ENCODE results near the gene MAG.

The MAG gene

GRCh38 chr19:35336166-35336955, 44.4 kb downstream of the MAG start:
- Histone ChIP-seq H3K4me3 (ENCODE audit: low read depth, low read length) (no peak overlapping the region), H3K27ac (no peak overlapping the region), H3K27me3 (replicated peaks) (no peaks in the 10 kb centered on the region), H3K36me3 (replicated peaks) (no peaks in the 10 kb centered on the region)
- DNase-seq = no peak
- no peak for TF ChIP-seq CTCF (IDR thresholded peaks at IDR 0.05; ENCODE audit: low read depth, low read length, missing control alignments)
- in situ Hi-C loops (cut with HindIII; ENCODE audit: low pct_ligation_motif_present, low sequenced_read_pairs) = no loop called here

GRCh38 chr19:35337097-35337983, 45.4 kb downstream of the MAG start:
- Histone ChIP-seq H3K27me3 (replicated peaks) (no peaks in the 10 kb centered on the region), H3K36me3 (replicated peaks) (no peaks in the 10 kb centered on the region), H3K27ac (no peak overlapping the region), H3K4me3 (ENCODE audit: low read depth, low read length) (no peak overlapping the region)
- in situ Hi-C loops (cut with HindIII; ENCODE audit: low pct_ligation_motif_present, low sequenced_read_pairs) = no loop called here
- TF ChIP-seq CTCF (IDR thresholded peaks at IDR 0.05; ENCODE audit: low read depth, low read length, missing control alignments) = no peak
- no peak for DNase-seq

DNA sequence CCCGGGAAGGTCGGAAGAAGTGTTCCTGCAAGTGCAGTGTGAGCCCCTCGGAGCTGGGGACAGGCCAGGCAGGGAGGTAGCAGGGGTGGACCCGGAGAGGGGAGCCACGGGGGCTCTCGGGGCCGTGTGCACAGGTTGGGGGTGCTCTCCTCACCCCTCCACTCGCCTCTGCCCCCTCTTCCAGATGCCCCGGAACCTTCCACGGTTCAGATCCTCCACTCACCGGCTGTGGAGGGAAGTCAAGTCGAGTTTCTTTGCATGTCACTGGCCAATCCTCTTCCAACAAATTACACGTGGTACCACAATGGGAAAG, 46.0 kb downstream of the MAG start:
- Histone ChIP-seq H3K27me3 (replicated peaks) (no peaks in the 10 kb centered on the region), H3K36me3 (replicated peaks) (no peaks in the 10 kb centered on the region), H3K27ac (no peak overlapping the region), H3K4me3 (ENCODE audit: low read depth, low read length) (no peak overlapping the region)
- in situ Hi-C loops (cut with HindIII; ENCODE audit: low pct_ligation_motif_present, low sequenced_read_pairs) = no loop called here
- no peak for TF ChIP-seq CTCF (IDR thresholded peaks at IDR 0.05; ENCODE audit: low read depth, low read length, missing control alignments)
- DNase-seq = no peak

DNA sequence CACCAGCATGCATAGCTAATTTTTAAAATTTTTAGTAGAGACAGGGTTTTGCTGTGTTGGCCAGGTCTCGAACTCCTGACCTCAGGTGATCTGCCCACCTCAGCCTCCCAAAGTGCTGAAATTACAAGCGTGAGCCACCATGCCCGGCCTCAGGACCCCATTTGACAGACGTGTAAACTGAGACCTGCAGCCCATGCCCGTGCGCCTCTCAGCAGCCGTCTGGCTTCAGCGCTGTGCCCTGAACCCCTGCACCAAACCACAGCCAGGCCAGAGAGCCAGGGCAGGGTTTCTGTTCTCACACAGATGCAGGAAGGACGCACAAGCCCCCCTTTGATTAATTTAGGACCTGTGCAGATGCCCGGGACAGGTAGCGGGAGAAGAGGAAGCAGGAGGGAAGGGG, 48.5 kb downstream of the MAG start:
- H3K27ac ChIP-seq = no peak overlapping the region
- no peaks in the 10 kb centered on the region for H3K27me3 ChIP-seq (replicated peaks)
- in situ Hi-C loops (cut with HindIII; ENCODE audit: low pct_ligation_motif_present, low sequenced_read_pairs) = no loop called here
- DNase-seq = no peak
- no peak for TF ChIP-seq CTCF (IDR thresholded peaks at IDR 0.05; ENCODE audit: low read depth, low read length, missing control alignments)
- no peaks in the 10 kb centered on the region for H3K36me3 ChIP-seq (replicated peaks)
- no peak overlapping the region for H3K4me3 ChIP-seq (ENCODE audit: low read depth, low read length)

DNA sequence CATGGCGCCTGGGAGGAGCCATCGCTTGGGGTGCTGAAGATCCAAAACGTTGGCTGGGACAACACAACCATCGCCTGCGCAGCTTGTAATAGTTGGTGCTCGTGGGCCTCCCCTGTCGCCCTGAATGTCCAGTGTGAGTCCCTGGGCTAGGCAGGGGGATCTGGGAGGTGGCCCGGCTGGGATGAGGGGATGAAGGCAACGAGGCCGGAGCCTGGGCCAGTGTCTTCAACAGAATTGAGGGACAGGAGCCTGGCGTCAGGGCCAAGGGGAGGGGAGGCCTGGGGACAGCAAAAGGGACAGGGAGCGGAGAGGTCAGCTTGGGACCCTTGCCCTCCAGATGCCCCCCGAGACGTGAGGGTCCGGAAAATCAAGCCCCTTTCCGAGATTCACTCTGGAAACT, 49.0 kb downstream of the MAG start:
- TF ChIP-seq CTCF (IDR thresholded peaks at IDR 0.05; ENCODE audit: low read depth, low read length, missing control alignments) = no peak
- H3K27ac ChIP-seq = no peak overlapping the region
- in situ Hi-C loops (cut with HindIII; ENCODE audit: low pct_ligation_motif_present, low sequenced_read_pairs) = no loop called here
- no peaks in the 10 kb centered on the region for H3K36me3 ChIP-seq (replicated peaks)
- DNase-seq = no peak
- H3K27me3 ChIP-seq (replicated peaks) = no peaks in the 10 kb centered on the region
- H3K4me3 ChIP-seq (ENCODE audit: low read depth, low read length) = no peak overlapping the region
